PC-3 (cell line): Measurements from ENCODE around the gene SOX12. TPM values are rescaled to one million over a fixed set of nuclear protein-coding genes. Genes with fewer than 3 reads are reported as not detected.
A peak's percentile ranks its signal among the peaks of the same experiment; 100 is the strongest.

ENCODE experiments used
- ATAC-seq: fragments of 200-7000 bp; cut with Tn5 transposase; 2 replicates; pipeline ENCODE4 v1.9.1; 2020; ENCODE audit warnings: mild to moderate bottlenecking, moderate library complexity
- BruUV-seq: library from RNA; stranded (reverse); fragments of 400-500 nt; replicated peaks from 2 replicates; lab custom pipeline; 2021; lab: Mats Ljungman, UMichigan
- CTCF ChIA-PET: fragments of 300-600 bp; sonication (Branson Sonifier 250); formaldehyde crosslinking; loops from one replicate; lab custom pipeline; 2022; ENCODE audit warnings: antibody characterized with exemption; lab: Charles Lee
- POLR2A ChIA-PET: fragments of 300-600 bp; sonication (Branson Sonifier 250); formaldehyde crosslinking; loops from one replicate; lab custom pipeline; 2022; ENCODE audit warnings: antibody characterized with exemption; ENCODE audit not compliant: unreplicated experiment; lab: Charles Lee
- DNase-seq: peaks from one replicate; pipeline ENCODE4 v3.0.0-alpha.2; 2015
- H2AFZ ChIP-seq: fragments of 300-600 bp; sonication (generic); 2 replicates; pipeline ENCODE4 v1.6.0; 2016; ENCODE audit warnings: antibody characterized with exemption, low read length
- H3F3A ChIP-seq: fragments of 300-600 bp; sonication (generic); one replicate; pipeline ENCODE4 v1.6.0; 2017; ENCODE audit warnings: antibody characterized with exemption, low read length, control low read depth, mild to moderate bottlenecking; ENCODE audit not compliant: unreplicated experiment
- H3K27ac ChIP-seq: fragments of 300-600 bp; sonication (generic); 2 replicates; pipeline ENCODE4 v1.5.1; 2016; ENCODE audit warnings: mild to moderate bottlenecking, low read length
- H3K27me3 ChIP-seq: fragments of 300-600 bp; sonication (generic); 2 replicates; pipeline ENCODE4 v1.6.1; 2016; ENCODE audit warnings: low read length, mixed read lengths
- H3K36me3 ChIP-seq: fragments of 300-600 bp; sonication (generic); 2 replicates; pipeline ENCODE4 v1.6.1; 2016; ENCODE audit warnings: low read depth, mixed run types, low read length, mixed read lengths
- H3K4me1 ChIP-seq: fragments of 300-600 bp; sonication (generic); 2 replicates; pipeline ENCODE4 v1.5.1; 2016; ENCODE audit warnings: low read length; ENCODE audit not compliant: insufficient read depth
- H3K4me2 ChIP-seq: fragments of 300-600 bp; sonication (generic); 2 replicates; pipeline ENCODE4 v1.6.0; 2016; ENCODE audit warnings: low read length
- H3K4me3 ChIP-seq: fragments of 300-600 bp; sonication (generic); 2 replicates; pipeline ENCODE4 v1.5.1; 2016; ENCODE audit warnings: mild to moderate bottlenecking, low read length, mixed read lengths
- H3K79me2 ChIP-seq: fragments of 300-600 bp; sonication (generic); 2 replicates; pipeline ENCODE4 v1.6.1; 2017; ENCODE audit warnings: low read length, mixed read lengths
- H3K9ac ChIP-seq: fragments of 300-600 bp; sonication (generic); 2 replicates; pipeline ENCODE4 v1.6.0; 2016; ENCODE audit warnings: mild to moderate bottlenecking, low read length
- H3K9me2 ChIP-seq: fragments of 300-600 bp; sonication (generic); replicated peaks from 2 replicates; pipeline ENCODE4 v1.6.1; 2016; ENCODE audit warnings: mixed run types, low read length, mixed read lengths
- H3K9me3 ChIP-seq: fragments of 300-600 bp; sonication (generic); 2 replicates; pipeline ENCODE4 v1.6.1; 2016; ENCODE audit warnings: low read length, mixed read lengths
- H4K20me1 ChIP-seq: fragments of 300-600 bp; sonication (generic); 2 replicates; pipeline ENCODE4 v1.6.1; 2016; ENCODE audit warnings: low read length, mixed read lengths
- CTCF ChIP-seq: fragments of 300-600 bp; sonication (generic); conservative IDR thresholded peaks from 2 replicates; pipeline ENCODE4 v1.5.1; 2017; ENCODE audit warnings: antibody characterized with exemption, low read depth, mild to moderate bottlenecking, low read length
- EZH2 ChIP-seq: fragments of 300-600 bp; sonication (generic); IDR thresholded peaks from one replicate; pipeline ENCODE4 v1.6.1; 2017; ENCODE audit warnings: antibody characterized with exemption, mild to moderate bottlenecking, low read length; ENCODE audit not compliant: unreplicated experiment
- EZH2phosphoT487 ChIP-seq: fragments of 300-600 bp; sonication (generic); IDR thresholded peaks from 2 replicates; pipeline ENCODE4 v1.6.1; 2018; ENCODE audit warnings: mild to moderate bottlenecking, antibody characterized with exemption, low read length, borderline replicate concordance
- intact Hi-C: fragments of 100-400 bp; cut with micrococcal nuclease; formaldehyde crosslinking; loops from 2 replicates; pipeline ENCODE4 v1.9.0; 2023
- total RNA-seq: library from RNA; depleted of rRNA; stranded (reverse); fragments of >200 nt; gene quantifications from 2 replicates; pipeline ENCODE4 v1.2.3, GENCODE V29; 2014

The SOX12 gene
- total RNA-seq, 1 experiment from 2014 or later = 13.8 TPM

- intact Hi-C loops = no loop called here
- Histone ChIP-seq H2AFZ (no peak overlapping the region), H3K27ac (no peak overlapping the region), H3K36me3 (no peaks in the 10 kb centered on the region), H3K4me2 (peak overlapping the region; percentile 23; the same call in 1 of the 2 replicates), H3K9me3 (no peaks in the 10 kb centered on the region), H3F3A (no peaks in the 10 kb centered on the region), H3K4me1 (peaks cover 13% of the 10 kb centered on the region), H3K9me2 (no peaks in the 10 kb centered on the region), H3K4me3 (no peak overlapping the region), H3K79me2 (no peaks in the 10 kb centered on the region), H3K27me3 (no peaks in the 10 kb centered on the region), H3K9ac (no peak overlapping the region), H4K20me1 (no peaks in the 10 kb centered on the region)
- CTCF ChIA-PET = no interaction called here
- POLR2A ChIA-PET = no interaction called here
- TF ChIP-seq EZH2 = no peak
- ATAC-seq (no peak), DNase-seq (no peak)
- BruUV-seq = no TSS peak
These were observed 11.9 kb upstream of the SOX12 start for GRCh38 chr20:313402-313801.

GRCh38 chr20:313948-314347 lies 11.4 kb upstream of the SOX12 start:
- H3K36me3 ChIP-seq = no peaks in the 10 kb centered on the region
- H3K4me2 ChIP-seq = peak overlapping the region; percentile 23
- DNase-seq (peak; percentile 97), ATAC-seq (peak; percentile 99)
- H3F3A ChIP-seq = no peaks in the 10 kb centered on the region
- H3K9me2 ChIP-seq = no peaks in the 10 kb centered on the region
- no peaks in the 10 kb centered on the region for H3K9me3 ChIP-seq
- H2AFZ ChIP-seq = no peak overlapping the region
- H3K79me2 ChIP-seq = no peaks in the 10 kb centered on the region
- H3K27me3 ChIP-seq = no peaks in the 10 kb centered on the region
- intact Hi-C loops = no loop called here
- H3K4me3 ChIP-seq = no peak overlapping the region
- POLR2A ChIA-PET = no interaction called here
- TF ChIP-seq CTCF (no peak), EZH2 (no peak), EZH2phosphoT487 (peak; percentile 79)
- no peak overlapping the region for H3K27ac ChIP-seq
- H3K9ac ChIP-seq = no peak overlapping the region
- CTCF ChIA-PET = no interaction called here
- no TSS peak for BruUV-seq
- H4K20me1 ChIP-seq = no peaks in the 10 kb centered on the region
- peaks cover 13% of the 10 kb centered on the region for H3K4me1 ChIP-seq

GRCh38 chr20:316316-317068 lies 8.9 kb upstream of the SOX12 start:
- no peaks in the 10 kb centered on the region for H3K36me3 ChIP-seq
- H3K9ac ChIP-seq = no peak overlapping the region
- H3K4me2 ChIP-seq = no peak overlapping the region
- POLR2A ChIA-PET = no interaction called here
- CTCF ChIA-PET = no interaction called here
- TF ChIP-seq EZH2phosphoT487 (no peak), CTCF (no peak), EZH2 (no peak)
- no peaks in the 10 kb centered on the region for H3K9me2 ChIP-seq
- no peak overlapping the region for H2AFZ ChIP-seq
- no peaks in the 10 kb centered on the region for H3K9me3 ChIP-seq
- H3K27me3 ChIP-seq = no peaks in the 10 kb centered on the region
- BruUV-seq = no TSS peak
- peaks cover 13% of the 10 kb centered on the region for H3K4me1 ChIP-seq
- intact Hi-C loops = no loop called here
- no peaks in the 10 kb centered on the region for H4K20me1 ChIP-seq
- no peak overlapping the region for H3K4me3 ChIP-seq
- ATAC-seq (no peak), DNase-seq (no peak)
- H3K79me2 ChIP-seq = no peaks in the 10 kb centered on the region
- H3K27ac ChIP-seq = no peak overlapping the region
- H3F3A ChIP-seq = no peaks in the 10 kb centered on the region
